Osteoblast (primary cell): ENCODE measurements around the gene NT5DC1. TPM values are rescaled to one million over a fixed set of nuclear protein-coding genes. Genes with fewer than 3 reads are reported as not detected.

Experiments
- DNase-seq: peaks from one replicate; pipeline ENCODE4 v3.0.0; 2011; ENCODE audit warnings: low spot score, mixed read lengths; ENCODE audit not compliant: insufficient read length; ENCODE audit errors: missing footprints
- H2AFZ ChIP-seq: 2 replicates; pipeline ENCODE4 v1.6.0; 2011; ENCODE audit warnings: mild to moderate bottlenecking, low read length
- H3K27ac ChIP-seq: 2 replicates; pipeline ENCODE4 v1.5.1; 2011; ENCODE audit warnings: mild to moderate bottlenecking, low read depth, low read length, moderate library complexity
- H3K27me3 ChIP-seq: 2 replicates; pipeline ENCODE4 v1.6.0; 2012; ENCODE audit warnings: mild to moderate bottlenecking, control low read depth, inconsistent platforms, low read length, moderate library complexity; ENCODE audit not compliant: insufficient read depth
- H3K36me3 ChIP-seq: 2 replicates; pipeline ENCODE4 v1.5.1; 2011; ENCODE audit warnings: mild to moderate bottlenecking, low read length, control low read depth, moderate library complexity; ENCODE audit not compliant: insufficient read depth
- H3K4me1 ChIP-seq: 2 replicates; pipeline ENCODE4 v1.5.1; 2011; ENCODE audit warnings: mild to moderate bottlenecking, low read length, control low read depth, moderate library complexity; ENCODE audit not compliant: insufficient read depth
- H3K4me2 ChIP-seq: 2 replicates; pipeline ENCODE4 v1.6.0; 2011; ENCODE audit warnings: mild to moderate bottlenecking, low read length; ENCODE audit not compliant: insufficient read depth
- H3K4me3 ChIP-seq: fragments of 200-600 bp; sonication (generic); 3 replicates; pipeline ENCODE4 v1.5.1; 2012; ENCODE audit warnings: mild to moderate bottlenecking, low read length, inconsistent platforms; ENCODE audit not compliant: insufficient read depth
- H3K79me2 ChIP-seq: 2 replicates; pipeline ENCODE4 v1.6.0; 2012; ENCODE audit warnings: mild to moderate bottlenecking, low read length, control low read depth, inconsistent platforms; ENCODE audit not compliant: insufficient read depth
- H3K9me3 ChIP-seq: 2 replicates; pipeline ENCODE4 v1.5.1; 2011; ENCODE audit warnings: low read depth, low read length, control low read depth
- H4K20me1 ChIP-seq: 2 replicates; pipeline ENCODE4 v1.6.0; 2012; ENCODE audit warnings: mild to moderate bottlenecking, low read length, control low read depth; ENCODE audit not compliant: insufficient read depth
- total RNA-seq: library from RNA; depleted of rRNA; stranded (reverse); fragments of >200 nt; gene quantifications from 2 replicates; pipeline ENCODE4 v1.2.3, GENCODE V29; 2012
- TF ChIP-seq, protein P1 (sequence below): IDR thresholded peaks from 2 replicates; pipeline ENCODE4 v1.5.1; 2011; ENCODE audit warnings: mild to moderate bottlenecking, low read depth, low read length, moderate library complexity; ENCODE audit errors: extremely low read depth

The NT5DC1 gene
- total RNA-seq, 1 donor: 7.2 TPM

DNA sequence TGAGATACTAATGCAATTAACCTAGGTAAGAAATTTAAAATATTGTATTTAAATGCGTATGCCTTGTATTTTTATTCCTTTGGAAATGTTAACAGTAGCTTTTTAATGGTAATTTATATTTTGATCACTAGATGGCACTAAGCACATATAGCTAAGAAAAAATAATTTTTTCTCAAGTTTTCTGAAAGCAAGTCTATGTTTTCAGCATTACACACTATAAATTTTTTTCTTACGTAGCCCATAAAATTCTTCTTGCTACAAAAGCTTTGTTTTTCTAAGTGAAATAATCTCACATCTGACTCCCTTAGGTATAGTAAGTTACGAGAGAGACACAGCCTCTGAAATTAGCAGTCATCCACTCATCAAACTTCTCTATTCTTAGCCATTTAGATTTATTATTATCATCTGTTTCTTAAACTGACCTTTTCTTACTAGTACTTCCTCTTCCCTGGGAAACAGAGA lies 117.5 kb downstream of the NT5DC1 start:
- Histone ChIP-seq H3K9me3 (no peaks in the 10 kb centered on the region), H4K20me1 (no peaks in the 10 kb centered on the region), H3K79me2 (no peaks in the 10 kb centered on the region), H3K27me3 (no peaks in the 10 kb centered on the region), H3K4me3 (no peak overlapping the region), H2AFZ (no peak overlapping the region), H3K27ac (no peak overlapping the region), H3K36me3 (no peaks in the 10 kb centered on the region), H3K4me1 (peaks cover 29% of the 10 kb centered on the region), H3K4me2 (peak overlapping the region; percentile 29)
- DNase-seq: no peak
- TF ChIP-seq, protein P1, sequence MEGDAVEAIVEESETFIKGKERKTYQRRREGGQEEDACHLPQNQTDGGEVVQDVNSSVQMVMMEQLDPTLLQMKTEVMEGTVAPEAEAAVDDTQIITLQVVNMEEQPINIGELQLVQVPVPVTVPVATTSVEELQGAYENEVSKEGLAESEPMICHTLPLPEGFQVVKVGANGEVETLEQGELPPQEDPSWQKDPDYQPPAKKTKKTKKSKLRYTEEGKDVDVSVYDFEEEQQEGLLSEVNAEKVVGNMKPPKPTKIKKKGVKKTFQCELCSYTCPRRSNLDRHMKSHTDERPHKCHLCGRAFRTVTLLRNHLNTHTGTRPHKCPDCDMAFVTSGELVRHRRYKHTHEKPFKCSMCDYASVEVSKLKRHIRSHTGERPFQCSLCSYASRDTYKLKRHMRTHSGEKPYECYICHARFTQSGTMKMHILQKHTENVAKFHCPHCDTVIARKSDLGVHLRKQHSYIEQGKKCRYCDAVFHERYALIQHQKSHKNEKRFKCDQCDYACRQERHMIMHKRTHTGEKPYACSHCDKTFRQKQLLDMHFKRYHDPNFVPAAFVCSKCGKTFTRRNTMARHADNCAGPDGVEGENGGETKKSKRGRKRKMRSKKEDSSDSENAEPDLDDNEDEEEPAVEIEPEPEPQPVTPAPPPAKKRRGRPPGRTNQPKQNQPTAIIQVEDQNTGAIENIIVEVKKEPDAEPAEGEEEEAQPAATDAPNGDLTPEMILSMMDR: peak; percentile 64

DNA sequence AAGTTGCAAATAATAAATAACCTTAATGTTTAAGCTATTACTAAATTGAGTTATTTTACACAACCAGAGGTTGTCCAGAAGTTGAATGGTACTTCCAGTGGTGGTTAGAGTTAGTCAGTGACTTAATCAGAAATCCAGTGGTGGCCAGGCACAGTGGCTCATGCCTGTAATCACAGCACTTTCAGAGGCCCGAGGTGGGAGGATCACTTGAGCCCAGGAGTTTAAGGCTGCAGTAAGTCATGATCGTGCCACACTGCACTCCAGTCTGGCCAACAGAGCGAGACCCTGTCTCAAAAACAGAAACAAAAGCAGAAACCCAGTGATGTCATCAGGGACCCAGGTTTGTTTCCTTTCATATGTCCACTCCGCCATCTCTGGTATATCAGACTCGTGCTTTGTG lies 118.2 kb downstream of the NT5DC1 start:
- TF ChIP-seq, protein P1: no peak
- no peak overlapping the region for H3K4me2 ChIP-seq
- peaks cover 29% of the 10 kb centered on the region for H3K4me1 ChIP-seq
- no peak for DNase-seq
- no peak overlapping the region for H2AFZ ChIP-seq
- no peaks in the 10 kb centered on the region for H4K20me1 ChIP-seq
- no peaks in the 10 kb centered on the region for H3K79me2 ChIP-seq
- H3K4me3 ChIP-seq: no peak overlapping the region
- no peak overlapping the region for H3K27ac ChIP-seq
- no peaks in the 10 kb centered on the region for H3K9me3 ChIP-seq
- H3K36me3 ChIP-seq: no peaks in the 10 kb centered on the region
- no peaks in the 10 kb centered on the region for H3K27me3 ChIP-seq

DNA sequence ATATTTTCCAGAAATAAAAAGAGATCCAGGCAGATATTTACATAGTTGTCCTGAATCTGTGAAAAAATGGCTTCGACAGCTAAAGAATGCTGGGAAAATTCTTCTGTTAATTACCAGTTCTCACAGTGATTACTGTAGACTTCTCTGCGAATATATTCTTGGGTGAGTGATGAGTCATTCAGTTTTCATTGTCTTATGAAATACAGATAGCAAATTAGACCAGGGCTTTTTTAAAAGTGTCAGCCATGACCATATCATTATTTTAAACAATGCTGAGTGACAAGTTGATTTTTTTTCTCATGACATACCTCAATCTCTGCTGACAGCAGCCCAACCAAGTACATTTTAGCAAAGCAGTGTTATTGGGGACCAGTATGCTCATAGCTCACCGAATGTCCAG lies 120.4 kb downstream of the NT5DC1 start:
- no peaks in the 10 kb centered on the region for H3K27me3 ChIP-seq
- no peaks in the 10 kb centered on the region for H3K79me2 ChIP-seq
- no peaks in the 10 kb centered on the region for H3K9me3 ChIP-seq
- H3K4me2 ChIP-seq: no peak overlapping the region
- H3K4me3 ChIP-seq: no peak overlapping the region
- no peak for DNase-seq
- H4K20me1 ChIP-seq: no peaks in the 10 kb centered on the region
- no peaks in the 10 kb centered on the region for H3K36me3 ChIP-seq
- H3K27ac ChIP-seq: no peak overlapping the region
- TF ChIP-seq, protein P1: no peak
- H3K4me1 ChIP-seq: peaks cover 19% of the 10 kb centered on the region
- no peak overlapping the region for H2AFZ ChIP-seq

DNA sequence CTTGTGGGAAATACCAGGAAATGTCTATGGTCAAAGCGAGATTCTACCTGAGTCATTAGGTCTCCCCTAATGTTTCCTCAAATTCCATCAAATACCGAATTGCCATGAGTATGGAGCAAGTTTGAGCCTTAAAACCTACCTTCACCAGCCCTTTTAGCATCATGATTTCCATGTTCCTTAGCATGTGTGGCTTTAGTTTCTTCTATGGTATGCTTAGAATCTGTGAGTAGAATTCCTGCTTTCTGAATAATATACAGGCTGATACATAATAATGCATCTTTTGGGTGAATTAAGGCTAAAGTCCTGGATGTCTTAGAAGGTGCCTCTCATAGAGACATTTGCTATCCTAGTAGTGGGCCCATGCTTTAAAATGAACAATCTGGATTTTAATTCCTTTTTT lies 121.3 kb downstream of the NT5DC1 start:
- DNase-seq: no peak
- no peak overlapping the region for H3K4me3 ChIP-seq
- no peak overlapping the region for H3K4me2 ChIP-seq
- H3K79me2 ChIP-seq: no peaks in the 10 kb centered on the region
- H4K20me1 ChIP-seq: no peaks in the 10 kb centered on the region
- H3K27ac ChIP-seq: no peak overlapping the region
- no peak overlapping the region for H2AFZ ChIP-seq
- no peaks in the 10 kb centered on the region for H3K36me3 ChIP-seq
- TF ChIP-seq, protein P1: no peak
- H3K9me3 ChIP-seq: no peaks in the 10 kb centered on the region
- peaks cover 19% of the 10 kb centered on the region for H3K4me1 ChIP-seq
- no peaks in the 10 kb centered on the region for H3K27me3 ChIP-seq
